Body of pancreas (tissue), 4 donors: ENCODE results near the gene LRP3.

Experiments used
- CTCF ChIP-seq, 7 experiments: fragments of 450-650 bp in 4 of 7; fragments of 200-600 bp in 3 of 7; sonication (generic) in 3 of 7; IDR thresholded peaks; one replicate each; pipeline ENCODE4 v1.5.1; 2016 to 2019; ENCODE audit warnings: antibody characterized with exemption in 7 of 7
- POLR2A ChIP-seq, 3 donors: fragments of 450-650 bp; IDR thresholded peaks; one replicate each; pipeline ENCODE4 v1.6.1; 2016; ENCODE audit warnings: antibody characterized with exemption in 3 of 3, mild to moderate bottlenecking in 2 of 3

- TF ChIP-seq CTCF (IDR thresholded peaks at IDR 0.05) (no peak), POLR2A (IDR thresholded peaks at IDR 0.05) (no peak)
Observed at GRCh38 chr19:33256261-33256660, 62.1 kb downstream of the LRP3 start.
